Gastroesophageal sphincter (tissue), 4 donors: Measurements from ENCODE around the gene HDAC4. TPM values are rescaled to one million over a fixed set of nuclear protein-coding genes. Genes with fewer than 3 reads are reported as not detected.
A peak's percentile ranks its signal among the peaks of the same experiment; 100 is the strongest.

ENCODE experiments used
- ATAC-seq: fragments of 150-250 bp; one replicate; pipeline ENCODE4 v1.9.1; 2016; ENCODE audit warnings: mild to moderate bottlenecking, moderate library complexity
- H3K27ac ChIP-seq, 4 donors: fragments of 200-600 bp; sonication (generic) in 3 of 4; 1 replicate in 3 of 4; 2 replicates in 1 of 4; pipeline ENCODE4 v1.5.1; 2016 to 2019
- H3K27me3 ChIP-seq: fragments of 200-600 bp; sonication (generic); one replicate; pipeline ENCODE4 v1.5.1; 2019
- H3K36me3 ChIP-seq, 2 donors: fragments of 200-600 bp; sonication (generic); one replicate each; pipeline ENCODE4 v1.5.1; 2019; ENCODE audit warnings: control low read depth in 1 of 2
- H3K4me1 ChIP-seq, 3 donors: fragments of 200-600 bp; sonication (generic); 1 replicate in 2 of 3; 2 replicates in 1 of 3; pipeline ENCODE4 v1.5.1; 2016 to 2019; ENCODE audit warnings: control low read depth in 2 of 3
- H3K4me3 ChIP-seq, 2 donors: fragments of 200-600 bp; sonication (generic); one replicate each; pipeline ENCODE4 v1.5.1; 2019; ENCODE audit warnings: mild to moderate bottlenecking in 1 of 2, moderate library complexity in 1 of 2
- H3K9me3 ChIP-seq, 3 donors: fragments of 200-600 bp; sonication (generic); one replicate each; pipeline ENCODE4 v1.5.1; 2017 to 2019; ENCODE audit warnings: control low read depth in 2 of 3
- EP300 ChIP-seq: sonication (generic); formaldehyde crosslinking; IDR thresholded peaks from one replicate; pipeline ENCODE4 v1.6.1; 2017; ENCODE audit warnings: antibody characterized with exemption, mild to moderate bottlenecking
- POLR2A ChIP-seq, 2 donors: fragments of 450-650 bp; IDR thresholded peaks; one replicate each; pipeline ENCODE4 v1.6.1; 2017; ENCODE audit warnings: antibody characterized with exemption in 2 of 2, mild to moderate bottlenecking in 2 of 2, moderate library complexity in 1 of 2
- POLR2AphosphoS5 ChIP-seq: sonication (generic); formaldehyde crosslinking; IDR thresholded peaks from one replicate; pipeline ENCODE4 v1.6.1; 2017; ENCODE audit warnings: antibody characterized with exemption
- WGBS, 2 donors: methylation state at CpG; one replicate each; pipeline ENCODE4 v1.1.5; 2018; ENCODE audit warnings: low coverage in 1 of 2; 5-methylcytosine and 5-hydroxymethylcytosine counted together
- total RNA-seq, 4 donors: library from RNA; depleted of rRNA; stranded (reverse); fragments of >200 nt; gene quantifications; one replicate each; pipeline ENCODE4 v1.1.0, GENCODE V29; 2016
- TF ChIP-seq, protein P1 (sequence below), 4 experiments: fragments of 200-600 bp in 2 of 4; fragments of 450-650 bp in 2 of 4; sonication (generic) in 1 of 4; IDR thresholded peaks; one replicate each; pipeline ENCODE4 v1.5.1; 2017 to 2019; ENCODE audit warnings: antibody characterized with exemption in 4 of 4, mild to moderate bottlenecking in 2 of 4, moderate library complexity in 2 of 4

The HDAC4 gene
- total RNA-seq, 4 donors from 2014 or later = 41.3 to 104 (median 85.8) TPM

DNA sequence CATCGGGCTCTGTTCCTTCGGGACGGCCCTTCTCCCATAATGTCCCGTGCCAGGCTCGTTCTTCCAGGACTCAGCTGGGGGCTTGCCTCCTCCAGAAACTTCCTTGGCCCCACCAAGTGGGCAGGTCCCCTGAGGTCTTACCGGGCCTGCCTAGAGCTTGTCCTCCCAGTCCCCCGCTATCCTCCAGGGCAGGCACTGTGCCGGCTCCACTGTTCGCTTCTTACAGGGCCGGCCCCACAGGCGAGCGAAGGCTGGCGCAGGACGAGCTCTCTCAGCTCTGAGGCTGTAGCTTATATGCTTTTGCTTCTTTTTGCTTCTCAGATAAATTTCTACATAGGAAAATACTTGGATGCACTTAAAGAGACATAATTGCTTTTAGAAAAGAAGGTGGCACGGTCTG lies 323.6 kb downstream of the HDAC4 start:
- H3K36me3 ChIP-seq = peaks cover 0 to 100% of the 10 kb centered on the region in 2 donors
- ATAC-seq = no peak
- WGBS, 2 donors = 92 to 100% methylated on average over 2 to 4 of the region's 15 CpGs

DNA sequence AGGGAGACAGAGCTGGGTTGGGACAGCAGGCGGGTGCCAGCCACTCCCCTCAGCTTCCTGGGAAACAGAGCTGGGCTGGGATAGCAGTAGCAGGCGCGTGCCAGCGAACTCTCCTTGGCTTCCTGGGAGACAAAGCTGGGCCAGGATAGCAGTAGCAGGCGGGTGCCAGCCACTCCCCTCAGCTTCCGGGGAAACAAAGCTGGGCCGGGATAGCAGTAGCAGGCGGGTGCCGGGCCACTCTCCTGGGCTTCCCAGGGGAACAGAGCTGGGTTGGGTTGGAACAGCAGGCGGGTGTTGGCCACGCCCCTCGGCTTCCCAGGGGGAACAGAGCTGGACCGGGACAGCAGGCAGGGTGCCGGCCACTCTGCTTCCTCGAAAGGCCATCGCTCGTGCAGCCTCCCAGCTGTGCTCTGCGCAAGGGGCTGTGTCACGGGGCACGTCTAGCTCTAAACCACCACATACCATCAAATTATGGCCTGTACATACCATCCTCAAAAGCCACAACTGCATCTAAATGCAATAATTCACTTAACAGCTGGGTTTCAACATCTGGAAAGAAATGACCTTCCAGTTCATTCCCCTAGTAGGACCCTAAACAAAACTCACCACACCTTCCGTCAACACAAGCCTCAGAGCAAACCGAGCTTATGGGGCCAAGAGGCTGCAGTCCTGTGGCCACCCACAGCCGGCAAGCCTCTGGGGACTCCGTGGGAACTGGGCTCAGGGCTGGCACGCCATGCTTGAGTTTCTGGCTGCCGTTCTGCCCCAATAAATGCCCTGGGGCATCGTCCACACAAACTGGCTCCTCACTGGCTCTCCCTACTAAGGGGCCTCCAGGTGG lies 324.7 kb downstream of the HDAC4 start:
- TF ChIP-seq POLR2A (IDR thresholded peaks at IDR 0.05) (no peak), POLR2AphosphoS5 (no peak), EP300 (no peak)
- TF ChIP-seq, protein P1, sequence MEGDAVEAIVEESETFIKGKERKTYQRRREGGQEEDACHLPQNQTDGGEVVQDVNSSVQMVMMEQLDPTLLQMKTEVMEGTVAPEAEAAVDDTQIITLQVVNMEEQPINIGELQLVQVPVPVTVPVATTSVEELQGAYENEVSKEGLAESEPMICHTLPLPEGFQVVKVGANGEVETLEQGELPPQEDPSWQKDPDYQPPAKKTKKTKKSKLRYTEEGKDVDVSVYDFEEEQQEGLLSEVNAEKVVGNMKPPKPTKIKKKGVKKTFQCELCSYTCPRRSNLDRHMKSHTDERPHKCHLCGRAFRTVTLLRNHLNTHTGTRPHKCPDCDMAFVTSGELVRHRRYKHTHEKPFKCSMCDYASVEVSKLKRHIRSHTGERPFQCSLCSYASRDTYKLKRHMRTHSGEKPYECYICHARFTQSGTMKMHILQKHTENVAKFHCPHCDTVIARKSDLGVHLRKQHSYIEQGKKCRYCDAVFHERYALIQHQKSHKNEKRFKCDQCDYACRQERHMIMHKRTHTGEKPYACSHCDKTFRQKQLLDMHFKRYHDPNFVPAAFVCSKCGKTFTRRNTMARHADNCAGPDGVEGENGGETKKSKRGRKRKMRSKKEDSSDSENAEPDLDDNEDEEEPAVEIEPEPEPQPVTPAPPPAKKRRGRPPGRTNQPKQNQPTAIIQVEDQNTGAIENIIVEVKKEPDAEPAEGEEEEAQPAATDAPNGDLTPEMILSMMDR (IDR thresholded peaks at IDR 0.05) = no peak
- Histone ChIP-seq H3K4me1 (peaks cover 0 to 9% (median 0%) of the 10 kb centered on the region in 3 donors), H3K9me3 (no peaks in the 10 kb centered on the region), H3K4me3 (no peak overlapping the region), H3K36me3 (peaks cover 0 to 100% of the 10 kb centered on the region in 2 donors), H3K27me3 (no peaks in the 10 kb centered on the region), H3K27ac (peak overlapping the region in 1 of 4 donors; percentile 4)
- ATAC-seq = no peak
- 68 to 80% methylated on average over 1 to 9 of the region's 27 CpGs for WGBS, 2 donors

More for the DNA sequence above, 323.6 kb downstream of the HDAC4 start:
- H3K27ac ChIP-seq = no peak overlapping the region
- TF ChIP-seq EP300 (no peak), POLR2A (IDR thresholded peaks at IDR 0.05) (no peak), POLR2AphosphoS5 (no peak)
- TF ChIP-seq, protein P1 (IDR thresholded peaks at IDR 0.05) = no peak
- H3K27me3 ChIP-seq = no peaks in the 10 kb centered on the region
- H3K4me1 ChIP-seq = peaks cover 0 to 9% (median 0%) of the 10 kb centered on the region in 3 donors
- H3K9me3 ChIP-seq = no peaks in the 10 kb centered on the region
- H3K4me3 ChIP-seq = no peak overlapping the region

DNA sequence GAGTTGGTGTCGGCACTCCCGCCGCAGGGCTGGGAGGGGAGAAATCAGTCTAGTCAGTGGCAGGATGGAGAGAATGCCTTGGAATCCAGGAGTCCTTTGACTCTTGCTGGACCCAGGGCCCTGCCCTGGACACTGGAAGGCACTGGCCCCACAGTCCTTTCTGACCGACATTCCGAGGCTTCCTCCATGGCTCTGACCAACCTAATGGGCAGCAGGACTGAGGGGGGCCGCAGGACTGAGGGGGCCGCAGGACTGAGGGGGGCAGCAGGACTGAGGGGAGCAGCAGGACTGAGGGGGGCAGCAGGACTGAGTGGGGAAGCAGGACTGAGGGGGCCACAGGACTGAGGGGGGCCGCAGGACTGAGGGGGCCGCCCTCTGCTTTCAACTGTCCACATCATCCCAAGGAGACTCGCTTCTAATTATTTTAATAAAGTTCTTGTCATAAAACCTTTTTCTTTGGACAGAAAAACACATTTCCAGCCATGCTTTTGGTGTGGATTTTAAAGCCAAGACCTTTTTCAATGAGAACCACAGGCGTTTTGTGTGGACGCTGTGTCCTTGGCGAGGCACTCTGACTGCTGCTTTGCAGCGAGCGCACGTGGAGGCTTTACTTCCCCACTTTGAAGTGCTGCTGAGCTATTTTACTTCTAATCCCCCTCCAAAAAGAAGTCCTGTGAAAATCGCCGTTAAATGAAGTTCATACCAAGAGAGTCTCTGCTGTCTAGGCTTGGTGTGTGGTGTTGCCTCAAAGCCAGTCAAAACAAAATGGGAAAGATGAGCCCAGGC lies 326.9 kb downstream of the HDAC4 start:
- Histone ChIP-seq H3K27me3 (no peaks in the 10 kb centered on the region), H3K27ac (no peak overlapping the region), H3K36me3 (peaks cover 0 to 93% of the 10 kb centered on the region in 2 donors), H3K9me3 (no peaks in the 10 kb centered on the region), H3K4me1 (peaks cover 0 to 9% (median 0%) of the 10 kb centered on the region in 3 donors), H3K4me3 (no peak overlapping the region)
- 92 to 100% methylated on average over 3 to 9 of the region's 18 CpGs for WGBS, 2 donors
- TF ChIP-seq, protein P1 (IDR thresholded peaks at IDR 0.05) = no peak
- TF ChIP-seq POLR2AphosphoS5 (no peak), POLR2A (IDR thresholded peaks at IDR 0.05) (no peak), EP300 (no peak)
- ATAC-seq = no peak

DNA sequence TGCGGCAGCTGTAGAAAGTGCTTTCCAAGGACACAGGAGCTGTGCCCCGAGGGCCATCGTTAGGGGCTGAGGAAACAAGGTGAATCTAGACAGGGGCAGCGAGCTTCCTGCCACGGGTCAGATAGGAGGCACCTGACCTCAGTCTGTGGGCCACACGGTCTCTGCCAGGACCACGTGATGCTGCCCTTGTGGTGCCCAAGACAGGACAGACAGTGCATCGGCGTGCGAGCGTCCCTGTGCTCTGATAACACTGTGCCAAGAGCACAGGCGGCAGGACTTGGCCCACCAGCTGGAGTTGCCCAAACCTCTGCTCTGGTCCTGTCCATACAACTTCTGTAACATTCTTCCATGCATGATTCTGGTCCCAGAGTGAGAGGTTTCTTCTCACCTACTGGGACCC lies 327.6 kb downstream of the HDAC4 start:
- no peak for ATAC-seq
- no peaks in the 10 kb centered on the region for H3K27me3 ChIP-seq
- no peak overlapping the region for H3K4me3 ChIP-seq
- TF ChIP-seq, protein P1 (IDR thresholded peaks at IDR 0.05) = no peak
- TF ChIP-seq POLR2A (IDR thresholded peaks at IDR 0.05) = no peak
- TF ChIP-seq POLR2AphosphoS5 = no peak
- no peak for TF ChIP-seq EP300
- no peaks in the 10 kb centered on the region for H3K9me3 ChIP-seq
- no peak overlapping the region for H3K27ac ChIP-seq
- H3K36me3 ChIP-seq = peaks cover 0 to 90% of the 10 kb centered on the region in 2 donors
- WGBS, 2 donors = 91 to 100% methylated on average over 6 to 8 of the region's 12 CpGs
- peaks cover 0 to 9% (median 0%) of the 10 kb centered on the region in 3 donors for H3K4me1 ChIP-seq
